Activated B cell treated with CpG ODN at 0.5 μM for 24 hours (primary cell): Measurements from ENCODE around the gene ETNK2. TPM values are rescaled to one million over a fixed set of nuclear protein-coding genes. Genes with fewer than 3 reads are reported as not detected.

Source experiments
- ATAC-seq: fragments of 200-7000 bp; cut with Tn5 transposase; one replicate; pipeline ENCODE4 v1.10.0; 2021; ENCODE audit warnings: low read depth, mild to moderate bottlenecking, moderate library complexity
- CTCF ChIA-PET: fragments of 350-600 bp; sonication (Branson Sonifier 250); formaldehyde crosslinking; loops from one replicate; lab custom pipeline; 2021; ENCODE audit warnings: antibody characterized with exemption; lab: Charles Lee
- POLR2A ChIA-PET: fragments of 350-600 bp; sonication (Branson Sonifier 250); formaldehyde crosslinking; loops from one replicate; lab custom pipeline; 2021; ENCODE audit warnings: antibody characterized with exemption; lab: Charles Lee
- DNase-seq: peaks from one replicate; pipeline ENCODE4 v3.0.0; 2022
- H3K27ac Mint-ChIP-seq: one replicate; pipeline ENCODE4 v1.8.0; 2020; ENCODE audit warnings: mixed read lengths
- H3K27me3 Mint-ChIP-seq: one replicate; pipeline ENCODE4 v1.8.0; 2021; ENCODE audit warnings: mixed read lengths
- H3K36me3 Mint-ChIP-seq: one replicate; pipeline ENCODE4 v1.8.0; 2021; ENCODE audit warnings: low read depth, mixed read lengths
- H3K4me1 Mint-ChIP-seq: one replicate; pipeline ENCODE4 v1.8.0; 2021; ENCODE audit warnings: mixed read lengths
- H3K4me3 Mint-ChIP-seq: one replicate; pipeline ENCODE4 v1.8.0; 2020; ENCODE audit warnings: mild to moderate bottlenecking, mixed read lengths
- H3K9me3 Mint-ChIP-seq: one replicate; pipeline ENCODE4 v1.8.0; 2020; ENCODE audit warnings: mixed read lengths
- intact Hi-C: fragments of 100-400 bp; cut with micrococcal nuclease; formaldehyde crosslinking; loops from one replicate; pipeline ENCODE4 v1.15.1; 2024
- total RNA-seq: library from RNA; stranded (reverse); gene quantifications from 2 replicates; pipeline ENCODE4 v1.2.3, GENCODE V29; 2022
- TF ChIP-seq, protein P1 (sequence below): fragments of 200-600 bp; IDR thresholded peaks from one replicate; pipeline ENCODE4 v1.8.0; 2022; ENCODE audit warnings: antibody characterized with exemption, mild to moderate bottlenecking

ETNK2 gene
- total RNA-seq, 1 donor from 2014 or later: 0.16 TPM

DNA sequence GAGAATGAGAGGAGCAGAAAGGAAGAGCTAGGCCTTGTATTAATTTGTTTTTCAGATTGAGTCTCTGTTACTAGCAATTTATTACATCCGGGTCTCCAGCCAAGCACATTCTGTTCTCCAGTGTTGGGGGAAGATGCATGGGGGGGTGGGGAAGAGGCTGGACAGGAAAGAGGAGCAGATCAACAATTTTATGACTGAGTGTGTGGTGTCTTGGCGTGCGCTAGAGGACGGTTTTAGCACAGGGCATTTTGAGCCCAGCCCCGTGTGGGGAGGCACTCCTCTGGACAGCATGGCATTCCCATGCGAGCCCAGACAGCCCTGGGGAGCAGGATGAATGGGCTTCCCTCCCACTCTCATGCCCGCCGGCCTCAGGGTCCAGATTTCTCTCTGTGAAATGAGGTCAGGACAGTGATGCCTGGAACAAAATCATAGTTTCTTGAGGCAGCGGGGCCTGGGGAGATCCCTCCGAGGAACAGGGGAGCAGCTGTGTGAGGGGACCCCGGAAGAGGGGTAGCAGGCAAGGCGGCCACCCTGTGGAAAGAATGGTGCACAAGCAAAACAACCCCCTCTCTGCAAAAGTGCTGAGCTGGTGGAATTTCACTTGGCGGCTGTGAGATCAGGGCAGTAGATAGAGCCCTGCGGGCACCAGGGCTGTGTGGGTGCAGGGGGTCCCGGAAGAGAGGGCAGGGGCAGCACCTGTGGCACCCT lies 62.6 kb downstream of the ETNK2 start:
- Mint-ChIP-seq H3K9me3 (no peaks in the 10 kb centered on the region), H3K36me3 (no peaks in the 10 kb centered on the region), H3K27me3 (no peaks in the 10 kb centered on the region), H3K4me1 (no peaks in the 10 kb centered on the region), H3K4me3 (no peak overlapping the region), H3K27ac (no peak overlapping the region)
- ChIA-PET CTCF (no interaction called here), POLR2A (no interaction called here)
- DNase-seq (no peak), ATAC-seq (no peak)
- intact Hi-C loops: no loop called here
- TF ChIP-seq, protein P1, sequence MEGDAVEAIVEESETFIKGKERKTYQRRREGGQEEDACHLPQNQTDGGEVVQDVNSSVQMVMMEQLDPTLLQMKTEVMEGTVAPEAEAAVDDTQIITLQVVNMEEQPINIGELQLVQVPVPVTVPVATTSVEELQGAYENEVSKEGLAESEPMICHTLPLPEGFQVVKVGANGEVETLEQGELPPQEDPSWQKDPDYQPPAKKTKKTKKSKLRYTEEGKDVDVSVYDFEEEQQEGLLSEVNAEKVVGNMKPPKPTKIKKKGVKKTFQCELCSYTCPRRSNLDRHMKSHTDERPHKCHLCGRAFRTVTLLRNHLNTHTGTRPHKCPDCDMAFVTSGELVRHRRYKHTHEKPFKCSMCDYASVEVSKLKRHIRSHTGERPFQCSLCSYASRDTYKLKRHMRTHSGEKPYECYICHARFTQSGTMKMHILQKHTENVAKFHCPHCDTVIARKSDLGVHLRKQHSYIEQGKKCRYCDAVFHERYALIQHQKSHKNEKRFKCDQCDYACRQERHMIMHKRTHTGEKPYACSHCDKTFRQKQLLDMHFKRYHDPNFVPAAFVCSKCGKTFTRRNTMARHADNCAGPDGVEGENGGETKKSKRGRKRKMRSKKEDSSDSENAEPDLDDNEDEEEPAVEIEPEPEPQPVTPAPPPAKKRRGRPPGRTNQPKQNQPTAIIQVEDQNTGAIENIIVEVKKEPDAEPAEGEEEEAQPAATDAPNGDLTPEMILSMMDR: no peak

DNA sequence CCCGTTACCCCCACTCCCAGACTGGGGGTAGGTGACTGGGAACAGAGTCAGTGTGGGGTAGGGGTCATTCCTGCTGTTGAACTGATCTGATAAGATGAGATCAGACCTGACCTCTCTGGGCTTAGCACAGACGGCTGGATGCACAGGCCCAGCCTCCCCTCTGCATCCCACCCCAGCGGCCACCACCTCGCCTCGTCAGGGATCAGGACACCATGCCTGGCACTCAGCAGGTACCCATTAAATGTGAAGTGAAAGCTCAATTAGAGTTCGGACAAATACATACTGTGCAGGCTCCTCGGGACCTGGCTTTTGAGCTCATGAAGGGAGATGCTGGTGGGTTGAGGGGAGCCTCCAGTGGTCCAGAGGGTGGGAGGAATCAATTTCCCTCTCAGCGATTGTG lies 63.2 kb downstream of the ETNK2 start:
- H3K4me3 Mint-ChIP-seq: no peak overlapping the region

DNA sequence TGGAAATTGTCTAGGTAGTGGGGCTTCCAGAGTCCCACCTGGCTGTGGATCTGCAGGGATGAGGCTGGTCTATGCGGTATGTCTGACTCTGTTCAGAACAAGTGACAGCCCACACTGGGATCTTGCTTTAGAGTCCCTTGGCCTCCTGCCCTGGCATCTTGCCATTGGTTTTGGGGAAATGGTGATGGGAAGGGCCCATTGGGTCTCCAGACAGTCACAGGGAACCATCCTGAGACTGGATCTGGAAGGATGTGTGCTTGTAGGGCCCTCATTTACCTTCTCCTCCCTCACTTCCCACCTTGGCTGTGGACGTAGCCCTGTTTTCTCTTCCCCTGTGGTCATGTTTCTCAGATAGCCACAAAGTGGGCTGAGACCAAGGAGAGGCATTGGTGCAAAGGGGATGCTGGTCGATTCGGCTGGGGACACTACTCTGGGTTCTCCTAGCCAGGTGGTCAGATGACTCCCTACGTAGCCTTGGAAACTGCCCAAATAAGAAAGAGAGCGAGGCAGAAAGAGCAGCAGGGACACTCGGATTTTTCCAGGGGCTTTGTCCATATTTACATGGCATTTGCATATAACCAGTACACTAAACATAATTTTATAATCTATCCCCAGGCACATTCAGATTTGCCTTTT lies 63.8 kb downstream of the ETNK2 start:
- TF ChIP-seq, protein P1: no peak
- DNase-seq: no peak
- Mint-ChIP-seq H3K27me3 (no peaks in the 10 kb centered on the region), H3K36me3 (no peaks in the 10 kb centered on the region), H3K27ac (no peak overlapping the region), H3K4me3 (no peak overlapping the region), H3K4me1 (no peaks in the 10 kb centered on the region), H3K9me3 (no peaks in the 10 kb centered on the region)
- intact Hi-C loops: no loop called here
- no peak for ATAC-seq
- ChIA-PET POLR2A (no interaction called here), CTCF (no interaction called here)

More for the DNA sequence above, 63.2 kb downstream of the ETNK2 start:
- POLR2A ChIA-PET: no interaction called here
- H3K36me3 Mint-ChIP-seq: no peaks in the 10 kb centered on the region
- intact Hi-C loops: no loop called here
- ATAC-seq: no peak
- no peaks in the 10 kb centered on the region for H3K9me3 Mint-ChIP-seq
- CTCF ChIA-PET: no interaction called here
- TF ChIP-seq, protein P1: no peak
- H3K27me3 Mint-ChIP-seq: no peaks in the 10 kb centered on the region
- no peaks in the 10 kb centered on the region for H3K4me1 Mint-ChIP-seq
- H3K27ac Mint-ChIP-seq: no peak overlapping the region
- DNase-seq: no peak

DNA sequence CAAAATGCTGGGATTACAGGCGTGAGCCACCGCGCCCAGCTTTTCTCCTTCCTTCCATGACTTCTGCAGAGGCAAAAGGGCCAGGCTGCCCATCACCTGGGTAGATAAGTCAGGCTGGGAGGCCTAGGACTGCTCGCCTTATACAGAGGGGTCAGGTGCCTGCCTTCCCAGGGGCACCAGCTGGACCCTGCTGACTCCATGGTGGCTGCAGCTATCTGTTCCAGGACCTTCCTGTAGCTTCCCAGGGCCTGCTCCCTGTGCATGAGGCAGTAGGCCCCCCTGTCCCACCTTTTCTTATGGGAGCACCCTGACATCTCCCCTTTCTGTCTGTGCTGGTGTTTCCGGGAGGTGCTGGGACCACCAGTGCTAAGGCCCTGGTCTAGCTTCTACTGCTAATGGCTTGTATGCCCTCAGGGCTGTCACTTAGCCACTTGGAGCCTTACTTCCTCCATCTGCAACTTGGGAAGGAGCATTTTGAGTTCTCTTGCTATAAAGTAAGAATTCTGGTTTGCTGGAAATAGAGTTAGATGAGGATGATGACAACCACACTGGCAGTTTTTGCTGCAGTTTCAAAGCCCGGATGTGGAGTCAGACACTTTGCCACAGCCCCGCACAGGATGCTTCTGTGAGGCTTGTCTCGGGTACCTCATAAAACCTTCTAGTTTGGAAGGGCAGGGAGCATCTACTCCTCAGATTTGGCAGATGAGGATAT lies 64.5 kb downstream of the ETNK2 start:
- TF ChIP-seq, protein P1: no peak
- no peak for ATAC-seq
- POLR2A ChIA-PET: no interaction called here
- Mint-ChIP-seq H3K4me1 (no peaks in the 10 kb centered on the region), H3K4me3 (no peak overlapping the region), H3K27ac (no peak overlapping the region), H3K9me3 (no peaks in the 10 kb centered on the region), H3K36me3 (no peaks in the 10 kb centered on the region), H3K27me3 (peaks cover 3% of the 10 kb centered on the region)
- CTCF ChIA-PET: no interaction called here
- intact Hi-C loops: no loop called here
- DNase-seq: no peak

DNA sequence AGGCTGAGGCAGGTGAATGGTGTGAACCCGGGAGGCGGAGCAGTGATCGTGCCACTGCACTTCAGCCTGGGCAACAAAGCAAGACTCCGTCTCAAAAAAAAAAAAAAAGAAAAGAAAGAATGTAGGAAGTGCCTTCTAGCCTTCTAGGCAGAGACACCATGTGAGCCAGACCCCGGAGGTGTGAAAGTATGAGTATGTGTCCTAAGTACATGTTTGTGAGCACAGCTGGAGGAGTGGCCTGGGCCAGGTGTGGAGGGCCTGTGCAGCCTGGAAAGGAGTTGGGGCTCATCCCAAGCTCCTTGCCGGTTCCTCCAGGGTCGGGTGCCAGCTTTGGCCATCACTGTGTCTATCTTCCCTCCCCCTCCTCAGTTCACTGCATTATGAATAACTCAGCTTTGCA lies 66.0 kb downstream of the ETNK2 start:
- Mint-ChIP-seq H3K27me3 (peaks cover 8% of the 10 kb centered on the region), H3K4me1 (no peaks in the 10 kb centered on the region), H3K4me3 (no peak overlapping the region), H3K9me3 (no peaks in the 10 kb centered on the region), H3K27ac (no peak overlapping the region), H3K36me3 (no peaks in the 10 kb centered on the region)
- intact Hi-C loops: no loop called here
- DNase-seq (no peak), ATAC-seq (no peak)
- POLR2A ChIA-PET: no interaction called here
- CTCF ChIA-PET: no interaction called here
- TF ChIP-seq, protein P1: no peak
